ENCODE measurements around the gene MRPS18A.

GRCh38 chr6:43717822-43718221 lies 30.2 kb upstream of the MRPS18A start:
- TF ChIP-seq EZH2 (IDR thresholded peaks at IDR 0.05; ENCODE audit: insufficient read depth, poor library complexity, severe bottlenecking) (no peak), EZH2phosphoT487 (IDR thresholded peaks at IDR 0.05; ENCODE audit: insufficient read depth, low read depth) (no peak)

All from GM23248 (cell line).